RPMI7951 (cell line): ENCODE data around the gene MTARC1. TPM values are rescaled to one million over a fixed set of nuclear protein-coding genes. Genes with fewer than 3 reads are reported as not detected.

Experiments used
- DNase-seq: peaks from one replicate; pipeline ENCODE4 v3.0.0-alpha.2; 2012; ENCODE audit warnings: low read depth
- total RNA-seq: library from RNA; depleted of rRNA; stranded (reverse); fragments of >200 nt; shearing (Covaris generic); gene quantifications from 2 replicates; pipeline ENCODE4 v1.2.3, GENCODE V29; 2014

MTARC1 gene
- total RNA-seq, 1 experiment from 2014 or later, result not detected

DNA sequence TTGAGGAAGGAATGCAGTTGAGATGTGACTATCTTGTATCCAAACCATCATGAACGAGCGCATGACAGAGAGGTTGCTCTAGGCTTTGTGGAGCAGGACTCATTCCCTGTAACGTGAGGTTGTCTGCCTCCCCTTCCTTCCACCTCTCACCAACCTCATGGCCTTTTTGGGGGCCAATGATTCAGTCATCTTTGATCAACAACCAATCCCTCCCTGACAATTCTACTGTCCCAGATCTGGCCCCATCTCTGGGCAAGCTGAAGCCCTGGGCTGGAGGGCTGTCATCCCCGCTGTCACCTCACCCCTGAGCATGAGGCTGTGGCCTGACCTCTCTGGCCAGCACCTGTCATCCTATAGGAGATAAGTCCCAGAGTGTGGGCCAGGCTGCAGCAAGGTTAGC is 19.7 kb downstream of the MTARC1 start:
- DNase-seq, result no peak

DNA sequence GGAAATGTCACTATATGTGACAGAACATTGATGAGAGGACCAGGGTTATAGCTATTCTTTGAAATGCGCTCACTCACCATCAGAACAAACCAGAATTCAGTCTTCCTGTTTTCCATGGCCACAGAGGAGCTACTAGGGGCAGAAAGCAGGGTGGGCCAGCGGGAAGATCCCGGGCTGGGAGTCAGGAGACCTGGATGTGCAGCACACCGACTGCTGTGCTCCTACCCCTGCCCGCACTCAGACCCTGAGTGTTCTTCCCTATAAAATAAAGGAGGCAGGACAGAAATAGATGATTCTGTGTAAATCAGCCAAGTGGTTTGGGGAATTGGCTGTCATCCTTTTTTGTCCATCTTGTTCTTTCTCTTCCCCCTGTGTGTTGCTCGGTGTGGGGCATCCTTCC is 21.0 kb downstream of the MTARC1 start:
- no peak for DNase-seq

DNA sequence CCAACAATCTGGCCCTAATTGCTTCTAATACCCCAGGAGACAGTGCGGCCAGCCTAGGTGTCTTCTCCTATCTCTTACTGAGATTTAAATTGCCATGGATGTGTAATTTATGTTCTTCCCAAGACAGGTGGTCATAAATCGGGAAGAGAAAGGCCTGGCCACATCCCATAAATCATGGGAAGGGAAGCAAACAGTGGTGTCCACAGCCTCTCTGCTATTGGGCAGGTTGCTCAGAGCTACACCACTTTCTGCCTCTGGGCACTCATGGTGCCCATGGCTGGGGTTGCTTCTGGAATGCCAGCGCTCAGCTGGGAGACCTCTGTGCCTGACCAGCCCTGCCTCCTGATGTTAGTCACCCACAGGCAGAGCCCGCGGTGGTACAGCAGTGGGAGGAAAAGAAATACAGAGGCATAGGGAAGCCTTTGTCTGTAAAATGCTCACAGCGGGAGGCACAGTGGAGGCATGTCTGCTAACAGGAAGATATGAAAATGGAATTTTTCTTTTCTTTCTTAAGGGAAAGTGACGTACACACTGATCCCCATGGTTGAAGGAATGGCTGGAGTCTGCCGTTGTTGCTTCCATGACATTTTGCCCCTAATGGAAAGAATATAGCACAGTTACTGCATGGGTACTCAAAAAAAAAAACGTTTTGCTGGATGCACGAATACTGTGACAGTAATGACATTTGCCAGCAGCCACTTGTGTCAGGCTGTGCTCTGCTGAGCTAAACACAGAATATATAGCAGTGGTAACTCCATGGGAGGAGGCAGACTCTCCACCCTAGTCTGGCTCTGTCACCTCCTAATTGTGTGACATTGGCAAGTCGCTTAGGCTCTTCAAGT is 21.9 kb downstream of the MTARC1 start:
- peak; percentile 77 for DNase-seq

DNA sequence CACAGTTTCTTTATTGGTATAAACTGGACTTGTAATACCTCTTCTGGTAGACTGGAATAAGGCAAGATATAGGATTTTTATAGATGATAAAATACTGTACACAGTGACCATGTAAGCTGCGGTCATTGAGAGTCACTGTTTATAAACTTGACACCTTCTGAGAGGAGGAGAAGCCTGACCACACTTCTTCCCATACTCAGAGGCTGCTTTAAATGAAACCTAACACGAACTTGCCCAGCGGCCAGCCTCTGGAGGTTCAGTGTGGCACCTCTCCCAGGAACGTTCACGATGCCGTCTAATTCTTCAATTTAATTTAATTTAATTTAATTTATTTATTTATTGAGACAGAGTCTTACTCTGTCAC is 22.5 kb downstream of the MTARC1 start:
- DNase-seq, result no peak

DNA sequence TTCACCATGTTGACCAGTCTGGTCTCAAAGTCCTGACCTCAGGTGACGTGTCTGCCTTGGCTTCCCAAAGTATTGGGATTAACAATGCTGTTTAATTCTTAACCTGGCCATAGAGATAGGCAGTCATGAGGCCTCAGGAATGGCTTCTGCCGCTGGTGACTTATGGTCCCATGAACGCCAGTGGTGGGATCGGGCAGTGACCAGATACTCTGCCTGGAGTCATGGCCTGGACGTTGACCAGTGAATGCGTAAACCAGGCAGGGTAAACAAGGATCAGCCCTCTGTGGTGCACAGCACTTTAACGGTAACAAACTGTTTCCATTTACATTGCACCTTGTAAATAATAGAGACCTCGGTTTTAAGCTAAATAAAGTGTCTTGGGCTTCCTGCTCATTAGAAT is 23.0 kb downstream of the MTARC1 start:
- no peak for DNase-seq

DNA sequence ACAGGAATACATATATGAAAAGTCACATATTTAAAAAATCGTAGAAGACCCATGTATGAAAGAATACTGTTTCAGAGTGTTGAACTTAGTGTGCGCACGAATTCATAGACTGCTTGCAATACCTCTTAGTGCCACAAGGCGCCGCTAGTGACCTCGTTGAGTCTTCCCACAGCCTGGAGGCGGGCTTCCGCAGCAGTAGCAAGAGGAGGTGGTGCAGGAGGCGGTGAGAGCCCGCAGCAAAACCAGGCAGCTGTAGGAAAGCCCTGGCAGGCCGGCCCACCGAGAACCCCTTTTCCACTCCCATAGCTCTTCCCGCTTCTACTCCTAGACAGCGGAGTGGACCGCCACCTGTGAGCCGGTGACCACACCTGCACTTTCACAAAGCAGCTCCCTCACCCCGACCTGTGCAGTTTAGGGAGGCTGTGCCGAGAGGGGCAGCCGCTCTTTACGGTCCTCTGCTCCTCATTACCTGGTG is 23.5 kb downstream of the MTARC1 start:
- peak; percentile 74 for DNase-seq

DNA sequence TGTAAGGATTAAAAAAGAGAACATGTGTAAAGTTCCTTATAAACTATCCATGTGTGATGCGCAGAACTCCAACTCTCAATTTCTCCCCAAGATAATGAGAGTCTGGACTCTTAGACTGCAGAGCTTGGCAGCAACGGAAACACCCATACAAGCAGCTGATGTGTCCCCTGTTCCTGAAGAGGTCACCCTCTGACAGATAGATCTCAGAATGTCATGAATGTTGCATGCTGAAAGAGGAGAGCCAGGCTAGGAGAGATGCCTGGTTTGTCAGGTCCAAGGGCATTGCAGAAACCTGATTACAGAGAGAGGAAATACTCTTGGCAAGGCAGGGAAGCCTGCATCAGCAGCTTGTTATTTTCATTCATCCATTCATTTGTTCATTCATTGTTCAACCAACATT is 24.2 kb downstream of the MTARC1 start:
- DNase-seq, result peak; percentile 13

DNA sequence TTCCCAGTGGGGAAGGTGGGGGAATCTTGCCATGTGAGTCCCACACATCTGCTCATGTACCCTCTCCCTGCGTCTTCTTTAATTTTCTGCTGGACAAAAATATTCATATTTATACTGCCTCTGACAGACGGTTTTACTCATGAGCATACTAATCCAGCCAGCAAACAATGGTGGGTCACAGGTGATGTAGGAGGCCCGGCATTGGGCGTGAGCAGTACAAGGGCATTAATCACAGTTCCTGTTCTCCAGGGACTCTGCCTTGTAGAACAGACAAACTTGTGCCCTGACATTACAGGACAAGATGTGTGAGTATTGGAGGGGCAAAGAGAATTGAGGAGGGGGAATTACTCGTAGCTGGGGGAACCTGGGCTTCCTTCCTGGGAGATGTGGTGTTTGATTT is 25.0 kb downstream of the MTARC1 start:
- DNase-seq, result no peak

DNA sequence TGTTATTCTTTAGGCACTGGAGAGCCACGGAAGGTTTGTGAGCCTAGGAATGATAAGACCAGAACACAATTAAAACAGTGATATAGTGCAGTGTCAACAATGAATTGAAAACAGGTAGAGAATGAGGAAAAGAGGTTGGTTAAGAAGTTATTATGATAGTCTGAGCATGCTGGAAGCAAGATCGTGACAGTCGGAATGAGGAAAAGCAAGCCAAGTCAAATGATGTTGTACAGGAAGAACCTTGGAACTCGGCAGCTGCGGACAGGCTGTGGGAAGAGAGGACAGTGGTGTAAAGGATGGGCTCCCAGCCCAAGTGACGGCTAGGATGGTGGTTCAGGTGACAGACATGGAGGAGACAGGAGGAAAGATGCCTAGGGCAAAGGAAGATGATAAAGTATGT is 25.6 kb downstream of the MTARC1 start:
- no peak for DNase-seq

DNA sequence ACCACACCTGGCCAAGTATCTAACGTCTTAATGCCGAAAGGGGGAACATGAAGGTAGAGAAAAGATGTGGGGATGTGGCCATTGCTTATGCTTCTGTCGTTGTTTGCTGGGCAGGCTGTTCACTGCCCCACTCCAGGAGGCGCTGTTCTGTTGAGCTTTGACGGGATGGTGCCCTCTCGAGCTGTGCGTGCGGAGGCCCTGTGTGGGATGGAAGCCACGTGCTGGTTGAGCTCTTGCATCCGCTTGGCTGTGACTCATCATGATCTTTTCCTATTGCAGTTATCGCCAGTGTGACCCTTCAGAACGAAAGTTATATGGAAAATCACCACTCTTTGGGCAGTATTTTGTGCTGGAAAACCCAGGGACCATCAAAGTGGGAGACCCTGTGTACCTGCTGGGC is 26.3 kb downstream of the MTARC1 start:
- DNase-seq, result peak; percentile 63

DNA sequence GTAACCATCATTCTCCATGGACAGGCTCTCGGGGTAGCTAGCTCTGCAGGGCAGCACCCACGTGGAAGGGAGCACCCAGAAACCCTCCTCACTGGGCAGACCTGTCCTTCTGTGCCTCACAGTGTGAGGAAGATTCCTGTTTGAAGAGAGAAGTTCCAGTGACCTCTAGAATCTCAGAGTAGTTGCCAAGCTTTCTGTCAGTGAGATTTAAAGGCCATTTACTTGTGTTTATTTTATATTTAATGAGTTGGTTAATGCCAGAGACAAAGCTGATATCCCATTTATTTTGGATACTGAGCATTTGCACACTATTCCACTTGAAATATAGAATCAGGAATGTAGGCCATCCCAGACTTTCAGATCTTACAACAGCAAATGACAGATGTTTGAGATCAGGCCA is 28.7 kb downstream of the MTARC1 start:
- DNase-seq, result no peak

DNA sequence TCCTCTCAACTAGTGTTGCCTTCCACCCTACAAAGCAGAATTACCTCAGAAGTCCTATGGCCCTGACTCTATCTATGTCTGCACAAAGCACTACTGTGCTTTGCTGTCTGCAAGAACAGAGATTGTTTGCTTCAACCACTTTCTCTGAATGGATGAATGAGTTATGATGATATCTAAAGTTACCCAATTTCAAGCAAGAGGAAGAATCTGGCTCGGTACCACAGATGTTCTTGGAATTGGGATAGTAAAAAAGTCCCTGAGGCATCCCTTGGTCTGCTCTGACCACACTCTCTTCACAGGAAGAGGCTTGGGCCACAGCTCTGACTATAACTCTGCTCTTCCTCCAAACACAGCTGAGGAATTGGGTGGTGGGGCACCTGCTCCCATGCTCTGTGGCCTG is 31.2 kb downstream of the MTARC1 start:
- DNase-seq, result peak; percentile 76

DNA sequence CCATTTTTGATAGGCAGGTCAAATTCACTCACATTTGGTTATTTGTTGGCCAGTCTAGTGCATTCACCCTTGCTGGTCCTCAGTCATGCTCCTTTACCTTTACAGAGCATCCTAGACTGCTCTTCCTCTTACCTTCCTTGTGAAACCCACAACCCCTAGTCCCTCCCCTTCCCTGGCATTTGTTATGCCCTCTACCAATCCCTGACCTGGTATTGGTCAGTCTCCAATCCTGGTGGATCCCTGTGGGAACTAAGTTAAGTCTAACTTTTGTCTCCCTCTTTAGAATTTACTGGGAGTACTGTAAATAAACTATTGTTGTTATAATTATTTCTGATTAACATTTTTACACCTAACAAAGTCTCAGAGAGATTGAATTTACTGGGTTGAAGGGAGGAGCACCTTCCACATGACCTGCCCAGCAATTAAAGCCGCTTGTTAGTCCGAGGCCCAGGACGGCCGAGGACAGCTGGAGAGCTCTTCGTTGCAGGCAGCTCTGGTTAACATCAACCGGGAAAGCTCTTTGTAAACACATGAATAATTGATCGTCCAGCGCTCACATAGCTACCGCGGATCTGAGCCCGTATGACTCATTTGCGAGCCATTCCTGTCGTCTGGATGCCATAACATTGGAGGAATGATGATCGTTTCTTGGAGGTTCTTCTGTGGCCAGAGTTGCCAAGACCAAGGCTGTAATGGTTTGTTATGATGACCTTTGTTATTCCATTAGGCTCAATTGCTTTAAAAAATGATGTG is 31.9 kb downstream of the MTARC1 start:
- peak; percentile 79 for DNase-seq

DNA sequence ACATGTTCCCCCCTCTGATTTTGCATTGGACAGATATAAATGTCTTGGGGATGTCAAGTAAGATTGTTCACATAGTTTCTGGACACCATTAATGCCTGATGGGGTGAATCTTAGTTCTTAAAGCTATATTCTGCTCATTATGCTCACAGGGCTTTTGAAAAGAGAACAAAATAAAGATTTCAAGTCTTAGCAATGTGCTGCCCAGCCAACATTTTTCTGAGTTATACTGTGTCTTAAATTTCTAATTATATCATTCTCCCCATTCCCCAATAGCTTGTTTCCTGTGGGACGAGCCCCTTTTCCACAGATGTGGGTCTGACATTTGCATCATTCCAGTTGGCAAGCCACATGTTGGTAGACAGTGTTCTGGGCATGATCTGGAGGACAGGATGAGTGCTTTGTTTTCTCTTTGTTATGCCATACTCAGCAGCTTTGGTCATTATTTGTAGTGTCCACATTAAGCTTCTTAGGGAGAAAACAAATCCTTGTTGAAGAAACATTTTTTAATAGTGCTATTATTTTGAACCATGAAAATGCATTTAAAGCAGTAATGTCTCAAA is 32.8 kb downstream of the MTARC1 start:
- DNase-seq, result no peak

DNA sequence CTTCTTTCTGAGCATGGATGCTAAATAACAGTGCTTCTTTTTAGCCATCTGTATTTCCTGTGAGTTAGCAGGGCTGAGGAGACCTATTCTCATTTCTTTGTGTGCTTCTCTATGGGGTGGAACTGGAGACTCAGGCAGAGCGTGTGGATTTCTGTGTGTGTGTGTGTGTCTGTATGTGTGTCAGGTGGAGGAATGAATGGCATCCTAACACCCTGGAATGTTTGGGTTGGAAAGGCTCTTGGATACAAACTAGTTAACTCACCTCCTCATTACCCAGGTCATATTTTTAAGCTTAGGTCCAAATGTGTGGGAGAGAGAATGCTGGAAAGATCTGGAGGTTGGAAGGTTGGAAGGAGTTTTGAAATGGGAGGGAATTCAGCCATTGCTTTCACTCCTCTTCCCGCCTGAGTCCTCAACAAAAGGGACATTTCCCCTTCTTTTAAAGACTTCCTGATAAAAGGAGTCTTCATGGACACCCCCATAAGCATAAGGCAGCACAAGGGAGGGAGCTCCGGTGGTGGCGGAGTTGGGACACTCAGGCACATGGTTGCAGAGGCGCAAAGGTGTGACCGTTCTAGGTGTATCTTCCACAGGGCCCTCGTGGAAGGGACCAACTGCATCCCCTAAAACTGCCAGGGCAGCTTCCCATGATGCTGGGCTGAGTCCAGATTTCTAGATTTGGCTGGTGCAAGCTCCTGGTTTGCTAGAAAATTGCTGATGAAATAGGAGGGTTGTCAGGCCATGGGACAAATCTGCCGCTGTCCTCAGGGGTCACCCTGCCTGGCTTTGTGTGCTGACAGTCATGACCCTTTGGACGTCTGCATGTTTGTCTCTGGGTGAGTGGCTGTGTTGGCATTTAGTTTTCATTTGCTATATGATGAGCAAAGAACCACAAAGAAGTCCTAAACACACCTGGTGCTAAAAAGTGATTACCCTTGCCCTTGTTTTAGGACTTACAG is 37.6 kb downstream of the MTARC1 start:
- DNase-seq, result no peak

DNA sequence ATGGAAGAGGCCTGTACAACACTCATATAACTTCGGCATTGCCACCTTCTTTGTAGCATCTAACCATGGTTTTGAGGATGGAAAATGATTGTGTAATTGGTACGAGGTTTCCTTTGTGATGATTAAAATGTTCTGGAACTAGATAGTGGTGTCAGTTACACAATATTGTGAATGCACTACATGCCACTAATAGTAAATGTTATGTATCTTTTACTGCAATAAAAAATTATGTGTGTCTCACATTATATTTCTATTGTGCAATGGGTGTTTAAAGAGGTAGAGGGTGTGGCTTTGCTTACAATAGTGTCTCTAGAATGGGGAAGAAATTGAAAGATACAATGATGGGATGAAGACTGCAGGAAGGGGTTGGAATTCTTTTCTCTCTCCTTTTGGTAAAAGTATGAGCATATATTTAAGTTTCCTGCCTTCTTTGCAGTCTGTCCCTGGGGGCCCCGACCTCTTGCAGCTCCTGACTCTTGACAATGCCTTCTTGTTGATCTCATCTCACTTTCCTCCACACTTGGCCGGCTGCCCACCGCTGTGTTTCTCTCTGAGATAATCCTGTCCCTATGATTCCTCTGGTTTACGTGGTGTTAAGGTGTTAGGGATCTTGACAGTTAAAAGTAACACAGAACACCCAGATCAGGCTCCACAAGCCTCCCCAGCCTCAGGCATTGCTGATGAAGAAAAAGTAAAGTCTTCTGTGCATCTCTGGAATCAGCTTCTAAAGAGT is 39.3 kb downstream of the MTARC1 start:
- no peak for DNase-seq

DNA sequence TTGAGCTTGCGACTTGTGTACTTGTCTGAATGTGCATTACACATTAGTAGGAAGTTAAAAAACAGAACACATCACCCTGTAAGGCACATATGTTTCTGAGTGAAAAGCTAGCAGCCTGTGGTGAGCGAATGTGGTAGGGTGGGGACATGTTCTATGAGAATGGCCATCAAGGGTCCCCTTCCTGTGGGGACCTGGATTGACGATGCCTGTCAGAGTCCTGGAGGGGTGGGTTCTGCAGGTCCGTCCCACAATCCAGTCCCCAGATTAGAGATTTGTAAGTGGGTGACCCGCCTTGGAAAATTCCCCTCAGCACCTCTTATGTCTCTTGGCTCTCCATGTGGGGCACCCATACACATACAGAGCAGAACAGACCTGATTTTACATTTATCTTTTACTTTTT is 40.0 kb downstream of the MTARC1 start:
- no peak for DNase-seq

DNA sequence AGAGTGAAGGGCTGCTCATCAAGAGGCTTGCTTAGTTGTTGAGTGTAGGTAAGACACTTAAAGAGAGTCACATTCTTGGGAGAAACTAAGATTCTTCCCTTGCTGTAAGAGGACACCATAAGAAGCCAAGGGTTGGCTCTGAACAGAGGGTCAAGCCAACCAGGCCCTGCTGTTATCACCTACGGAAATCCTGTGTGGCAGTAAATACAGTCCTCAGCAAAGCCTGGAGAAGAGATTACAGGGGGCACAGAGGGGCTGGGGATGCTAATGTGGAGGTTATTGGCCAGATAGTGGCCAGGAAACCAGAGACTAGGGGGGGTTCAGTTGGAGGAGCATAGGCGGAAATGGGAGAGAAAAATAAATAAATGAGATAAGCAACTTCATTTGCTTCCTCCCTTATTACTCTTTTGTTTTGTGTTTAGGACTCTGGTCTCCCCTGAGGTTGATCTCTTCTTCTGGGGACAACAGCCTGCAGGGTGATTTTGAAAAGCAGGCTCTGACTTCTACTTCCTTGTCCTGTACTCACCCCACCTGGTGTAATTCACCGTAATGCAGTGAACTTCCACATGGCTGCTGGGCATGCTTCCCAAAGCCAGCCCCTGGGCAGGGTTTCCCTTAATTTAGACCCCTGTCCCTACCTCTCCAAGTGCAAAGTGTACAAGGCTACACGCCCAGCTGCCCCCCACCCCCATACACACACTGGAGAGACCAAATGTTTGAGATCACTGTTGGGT is 40.9 kb downstream of the MTARC1 start:
- no peak for DNase-seq

DNA sequence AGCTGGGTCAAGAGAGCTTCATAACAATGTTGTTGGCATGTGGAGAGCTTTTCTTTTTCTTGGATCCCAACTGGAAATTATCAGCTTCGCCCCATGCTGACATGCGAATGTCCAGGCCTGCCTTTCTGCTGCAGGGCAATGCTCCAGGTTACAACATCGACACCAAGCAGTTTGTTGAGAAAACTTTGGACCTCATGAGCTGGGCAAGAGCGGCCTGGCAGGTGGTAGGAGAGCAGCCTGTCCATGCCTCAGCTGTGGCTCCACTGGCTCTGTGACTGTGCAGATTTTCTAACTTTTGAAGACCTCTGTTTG is 41.4 kb downstream of the MTARC1 start:
- DNase-seq, result no peak

DNA sequence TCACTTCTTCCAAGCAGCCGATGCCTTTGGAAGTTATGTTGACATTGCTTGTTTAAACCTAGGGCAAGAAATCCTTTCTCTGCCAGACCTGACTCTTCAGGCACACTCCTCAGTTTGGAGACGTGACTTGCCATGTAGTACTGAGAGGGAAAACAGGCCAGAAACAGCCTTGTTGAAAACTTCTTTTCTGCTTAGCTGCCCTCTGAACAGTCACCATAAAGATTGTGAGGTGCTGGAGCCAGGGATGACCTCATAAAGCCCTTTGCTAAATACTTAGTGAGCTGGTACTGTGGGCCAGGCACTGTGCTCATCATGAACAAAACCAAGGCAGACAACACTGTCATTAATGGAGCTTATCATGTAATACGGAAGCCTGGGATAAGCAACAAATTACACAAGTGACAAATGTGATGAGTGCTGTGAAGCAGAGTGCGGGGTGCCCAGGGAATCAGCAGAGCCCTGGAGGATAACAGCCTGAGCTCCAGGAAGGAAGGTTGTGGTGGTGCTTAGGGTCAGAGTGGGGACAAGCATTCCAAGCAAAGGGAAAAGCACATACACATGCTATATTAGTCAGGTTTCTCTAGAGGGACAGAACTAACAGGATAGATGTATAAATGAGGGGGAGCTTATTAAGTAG is 42.4 kb downstream of the MTARC1 start:
- no peak for DNase-seq
